ENCODE results near the gene GABRB1.

The GABRB1 gene

DNA sequence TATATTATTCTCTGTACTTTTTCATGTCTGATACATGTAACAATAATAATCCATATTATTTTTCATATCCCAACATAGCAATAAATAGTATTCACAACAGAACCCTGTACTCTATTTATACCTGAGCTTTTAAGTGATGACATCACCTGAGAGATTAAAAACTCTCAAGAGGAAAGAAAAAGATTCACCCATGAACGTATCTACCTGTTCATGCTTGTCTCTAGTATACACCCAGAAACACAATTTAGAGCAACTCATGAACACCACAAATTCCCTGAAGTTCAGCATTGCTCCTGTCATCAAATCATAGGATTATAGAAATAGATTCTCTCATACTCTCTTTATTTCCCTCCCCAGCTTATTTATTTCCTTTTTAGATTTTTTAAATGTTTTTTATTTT is 185.9 kb downstream of the GABRB1 start:
- ATAC-seq (ENCODE audit: insufficient read depth, low read depth) (no peak), DNase-seq (no peak)
- no peak overlapping the region for H3K4me3 ChIP-seq (ENCODE audit: low read depth in 1 of 2, low read length in 2 of 2)
- no peaks in the 10 kb centered on the region for H3K79me2 ChIP-seq (ENCODE audit: insufficient read depth, low read length)
- TF ChIP-seq EZH2 (IDR thresholded peaks at IDR 0.05; ENCODE audit: borderline replicate concordance, low read depth, low read length, severe bottlenecking): no peak
- TF ChIP-seq, protein P1, sequence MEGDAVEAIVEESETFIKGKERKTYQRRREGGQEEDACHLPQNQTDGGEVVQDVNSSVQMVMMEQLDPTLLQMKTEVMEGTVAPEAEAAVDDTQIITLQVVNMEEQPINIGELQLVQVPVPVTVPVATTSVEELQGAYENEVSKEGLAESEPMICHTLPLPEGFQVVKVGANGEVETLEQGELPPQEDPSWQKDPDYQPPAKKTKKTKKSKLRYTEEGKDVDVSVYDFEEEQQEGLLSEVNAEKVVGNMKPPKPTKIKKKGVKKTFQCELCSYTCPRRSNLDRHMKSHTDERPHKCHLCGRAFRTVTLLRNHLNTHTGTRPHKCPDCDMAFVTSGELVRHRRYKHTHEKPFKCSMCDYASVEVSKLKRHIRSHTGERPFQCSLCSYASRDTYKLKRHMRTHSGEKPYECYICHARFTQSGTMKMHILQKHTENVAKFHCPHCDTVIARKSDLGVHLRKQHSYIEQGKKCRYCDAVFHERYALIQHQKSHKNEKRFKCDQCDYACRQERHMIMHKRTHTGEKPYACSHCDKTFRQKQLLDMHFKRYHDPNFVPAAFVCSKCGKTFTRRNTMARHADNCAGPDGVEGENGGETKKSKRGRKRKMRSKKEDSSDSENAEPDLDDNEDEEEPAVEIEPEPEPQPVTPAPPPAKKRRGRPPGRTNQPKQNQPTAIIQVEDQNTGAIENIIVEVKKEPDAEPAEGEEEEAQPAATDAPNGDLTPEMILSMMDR (IDR thresholded peaks at IDR 0.05; ENCODE audit: borderline replicate concordance, extremely low read depth, low read length, poor library complexity, severe bottlenecking): no peak
- H2AFZ ChIP-seq (ENCODE audit: low read depth, low read length): no peak overlapping the region
- H3K27me3 ChIP-seq (ENCODE audit: insufficient read depth, low read length, poor library complexity): no peaks in the 10 kb centered on the region
- H3K9ac ChIP-seq (ENCODE audit: low read depth, low read length): no peak overlapping the region
- H3K9me3 ChIP-seq (ENCODE audit: insufficient read depth, low read length, severe bottlenecking): no peaks in the 10 kb centered on the region
- H3K36me3 ChIP-seq (ENCODE audit: insufficient read depth, low read length): no peaks in the 10 kb centered on the region
- no peak overlapping the region for H3K27ac ChIP-seq (ENCODE audit: low read length)
- no peak overlapping the region for H3K4me2 ChIP-seq (ENCODE audit: insufficient read depth, low read length)
- no peaks in the 10 kb centered on the region for H4K20me1 ChIP-seq (ENCODE audit: insufficient read depth, low read length)
- no peaks in the 10 kb centered on the region for H3K4me1 ChIP-seq (ENCODE audit: insufficient read depth, low read length)

DNA sequence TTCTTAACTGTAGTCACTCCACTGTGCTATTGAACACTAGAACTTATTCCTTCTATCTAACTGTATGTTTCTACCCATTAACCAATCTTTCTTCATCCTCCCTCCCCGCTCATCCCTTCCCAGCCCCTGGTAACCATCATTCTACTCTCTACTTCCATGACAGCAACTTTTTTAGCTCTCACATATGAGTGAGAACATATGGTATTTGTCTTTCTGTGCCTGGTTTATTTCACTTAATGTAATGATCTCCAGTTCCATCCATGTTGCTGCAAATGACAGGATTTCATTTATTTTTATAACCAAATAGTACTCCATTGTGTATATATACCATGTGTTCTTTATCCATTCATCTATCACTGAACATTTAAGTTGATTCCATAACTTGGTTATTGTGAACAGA is 186.5 kb downstream of the GABRB1 start:
- TF ChIP-seq, protein P1 (IDR thresholded peaks at IDR 0.05; ENCODE audit: borderline replicate concordance, extremely low read depth, low read length, poor library complexity, severe bottlenecking): no peak
- no peak for TF ChIP-seq EZH2 (IDR thresholded peaks at IDR 0.05; ENCODE audit: borderline replicate concordance, low read depth, low read length, severe bottlenecking)
- Histone ChIP-seq H3K79me2 (ENCODE audit: insufficient read depth, low read length) (no peaks in the 10 kb centered on the region), H3K4me2 (ENCODE audit: insufficient read depth, low read length) (no peak overlapping the region), H2AFZ (ENCODE audit: low read depth, low read length) (no peak overlapping the region), H3K4me3 (ENCODE audit: low read depth in 1 of 2, low read length in 2 of 2) (no peak overlapping the region), H3K9ac (ENCODE audit: low read depth, low read length) (no peak overlapping the region), H3K36me3 (ENCODE audit: insufficient read depth, low read length) (no peaks in the 10 kb centered on the region), H3K27ac (ENCODE audit: low read length) (no peak overlapping the region), H4K20me1 (ENCODE audit: insufficient read depth, low read length) (no peaks in the 10 kb centered on the region), H3K9me3 (ENCODE audit: insufficient read depth, low read length, severe bottlenecking) (no peaks in the 10 kb centered on the region), H3K27me3 (ENCODE audit: insufficient read depth, low read length, poor library complexity) (no peaks in the 10 kb centered on the region), H3K4me1 (ENCODE audit: insufficient read depth, low read length) (no peaks in the 10 kb centered on the region)
- DNase-seq (no peak), ATAC-seq (ENCODE audit: insufficient read depth, low read depth) (no peak)

DNA sequence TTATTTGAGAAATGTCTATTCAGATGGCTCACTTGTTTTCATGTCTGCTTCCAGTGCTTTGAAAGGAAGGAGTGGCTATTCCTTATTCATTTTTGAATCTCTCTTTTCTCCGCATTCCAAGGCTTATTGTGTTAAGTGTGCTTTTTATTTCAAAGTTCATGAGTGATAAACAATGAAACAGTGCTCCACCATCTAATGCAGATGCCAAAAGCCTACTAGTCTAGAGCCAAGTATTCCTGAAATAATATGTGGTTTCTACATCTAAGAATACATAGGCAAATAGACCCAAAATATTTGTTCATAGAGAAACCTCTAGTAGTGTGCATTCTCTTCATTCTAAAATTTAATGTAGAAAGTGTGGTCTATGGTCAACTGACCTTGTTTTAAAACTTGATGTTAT is 187.3 kb downstream of the GABRB1 start:
- Histone ChIP-seq H3K27ac (ENCODE audit: low read length) (no peak overlapping the region), H2AFZ (ENCODE audit: low read depth, low read length) (no peak overlapping the region), H3K79me2 (ENCODE audit: insufficient read depth, low read length) (no peaks in the 10 kb centered on the region), H3K9me3 (ENCODE audit: insufficient read depth, low read length, severe bottlenecking) (no peaks in the 10 kb centered on the region), H3K27me3 (ENCODE audit: insufficient read depth, low read length, poor library complexity) (no peaks in the 10 kb centered on the region), H3K4me1 (ENCODE audit: insufficient read depth, low read length) (no peaks in the 10 kb centered on the region), H3K9ac (ENCODE audit: low read depth, low read length) (no peak overlapping the region), H3K36me3 (ENCODE audit: insufficient read depth, low read length) (no peaks in the 10 kb centered on the region), H3K4me3 (ENCODE audit: low read depth in 1 of 2, low read length in 2 of 2) (no peak overlapping the region), H4K20me1 (ENCODE audit: insufficient read depth, low read length) (no peaks in the 10 kb centered on the region), H3K4me2 (ENCODE audit: insufficient read depth, low read length) (no peak overlapping the region)
- no peak for DNase-seq
- TF ChIP-seq EZH2 (IDR thresholded peaks at IDR 0.05; ENCODE audit: borderline replicate concordance, low read depth, low read length, severe bottlenecking): no peak
- TF ChIP-seq, protein P1 (IDR thresholded peaks at IDR 0.05; ENCODE audit: borderline replicate concordance, extremely low read depth, low read length, poor library complexity, severe bottlenecking): no peak
- no peak for ATAC-seq (ENCODE audit: insufficient read depth, low read depth)

DNA sequence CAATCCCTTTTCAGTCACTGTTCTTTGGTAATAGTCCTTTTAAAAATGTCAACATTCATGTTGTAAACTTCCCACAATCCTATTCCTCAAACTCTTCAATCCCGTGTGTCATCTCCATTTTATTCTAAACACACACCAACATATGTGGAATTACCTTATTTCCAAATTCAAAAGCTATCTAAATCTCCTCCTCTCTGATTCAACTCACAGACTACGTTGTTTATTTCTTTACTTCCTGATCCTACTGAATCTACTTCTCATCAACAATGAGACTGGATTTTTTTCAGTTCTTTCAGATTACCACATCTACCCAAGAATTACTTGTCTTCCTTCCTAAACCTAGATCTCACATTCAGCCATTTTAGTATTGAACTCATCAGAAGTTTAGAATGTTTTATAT is 188.2 kb downstream of the GABRB1 start:
- Histone ChIP-seq H3K79me2 (ENCODE audit: insufficient read depth, low read length) (no peaks in the 10 kb centered on the region), H3K36me3 (ENCODE audit: insufficient read depth, low read length) (no peaks in the 10 kb centered on the region), H3K9ac (ENCODE audit: low read depth, low read length) (no peak overlapping the region), H4K20me1 (ENCODE audit: insufficient read depth, low read length) (no peaks in the 10 kb centered on the region), H3K27me3 (ENCODE audit: insufficient read depth, low read length, poor library complexity) (no peaks in the 10 kb centered on the region), H3K4me2 (ENCODE audit: insufficient read depth, low read length) (no peak overlapping the region), H3K9me3 (ENCODE audit: insufficient read depth, low read length, severe bottlenecking) (no peaks in the 10 kb centered on the region), H3K27ac (ENCODE audit: low read length) (no peak overlapping the region), H3K4me1 (ENCODE audit: insufficient read depth, low read length) (no peaks in the 10 kb centered on the region), H3K4me3 (ENCODE audit: low read depth in 1 of 2, low read length in 2 of 2) (no peak overlapping the region), H2AFZ (ENCODE audit: low read depth, low read length) (no peak overlapping the region)
- no peak for ATAC-seq (ENCODE audit: insufficient read depth, low read depth)
- no peak for DNase-seq
- no peak for TF ChIP-seq EZH2 (IDR thresholded peaks at IDR 0.05; ENCODE audit: borderline replicate concordance, low read depth, low read length, severe bottlenecking)
- TF ChIP-seq, protein P1 (IDR thresholded peaks at IDR 0.05; ENCODE audit: borderline replicate concordance, extremely low read depth, low read length, poor library complexity, severe bottlenecking): no peak

All from DND-41 (cell line).